ENCODE data around the gene CHST8. TPM values are rescaled to one million over a fixed set of nuclear protein-coding genes. Genes with fewer than 3 reads are reported as not detected.

CHST8 gene
- total RNA-seq, 1 donor from 2014 or later: 0.35 TPM

GRCh38 chr19:33686687-33687480 lies 65.1 kb downstream of the CHST8 start:
- no peaks in the 10 kb centered on the region for H3K4me1 Mint-ChIP-seq (ENCODE audit: unreplicated experiment)
- H3K27me3 Mint-ChIP-seq (ENCODE audit: unreplicated experiment): peaks cover 2% of the 10 kb centered on the region
- no peak for TF ChIP-seq CTCF (IDR thresholded peaks at IDR 0.05)
- H3K36me3 Mint-ChIP-seq (ENCODE audit: unreplicated experiment): no peaks in the 10 kb centered on the region
- H3K4me3 Mint-ChIP-seq (ENCODE audit: unreplicated experiment): no peak overlapping the region
- H3K9me3 Mint-ChIP-seq (ENCODE audit: unreplicated experiment): no peaks in the 10 kb centered on the region
- DNase-seq (ENCODE audit: extremely low spot score, unreplicated experiment): no peak
- H3K27ac Mint-ChIP-seq (ENCODE audit: unreplicated experiment): no peak overlapping the region

- TF ChIP-seq CTCF (IDR thresholded peaks at IDR 0.05): no peak
- Mint-ChIP-seq H3K27me3 (ENCODE audit: unreplicated experiment) (peaks cover 2% of the 10 kb centered on the region), H3K9me3 (ENCODE audit: unreplicated experiment) (no peaks in the 10 kb centered on the region), H3K27ac (ENCODE audit: unreplicated experiment) (no peak overlapping the region), H3K36me3 (ENCODE audit: unreplicated experiment) (no peaks in the 10 kb centered on the region), H3K4me3 (ENCODE audit: unreplicated experiment) (no peak overlapping the region), H3K4me1 (ENCODE audit: unreplicated experiment) (no peaks in the 10 kb centered on the region)
- no peak for DNase-seq (ENCODE audit: extremely low spot score, unreplicated experiment)
Observed at GRCh38 chr19:33687481-33688170, 65.9 kb downstream of the CHST8 start.

GRCh38 chr19:33688171-33688992 lies 66.6 kb downstream of the CHST8 start:
- H3K9me3 Mint-ChIP-seq (ENCODE audit: unreplicated experiment): no peaks in the 10 kb centered on the region
- DNase-seq (ENCODE audit: extremely low spot score, unreplicated experiment): no peak
- H3K27me3 Mint-ChIP-seq (ENCODE audit: unreplicated experiment): peaks cover 2% of the 10 kb centered on the region
- TF ChIP-seq CTCF (IDR thresholded peaks at IDR 0.05): no peak
- H3K36me3 Mint-ChIP-seq (ENCODE audit: unreplicated experiment): no peaks in the 10 kb centered on the region
- H3K4me3 Mint-ChIP-seq (ENCODE audit: unreplicated experiment): no peak overlapping the region
- no peaks in the 10 kb centered on the region for H3K4me1 Mint-ChIP-seq (ENCODE audit: unreplicated experiment)
- H3K27ac Mint-ChIP-seq (ENCODE audit: unreplicated experiment): no peak overlapping the region

GRCh38 chr19:33689138-33689746 lies 67.5 kb downstream of the CHST8 start:
- peaks cover 2% of the 10 kb centered on the region for H3K27me3 Mint-ChIP-seq (ENCODE audit: unreplicated experiment)
- no peaks in the 10 kb centered on the region for H3K4me1 Mint-ChIP-seq (ENCODE audit: unreplicated experiment)
- H3K9me3 Mint-ChIP-seq (ENCODE audit: unreplicated experiment): no peaks in the 10 kb centered on the region
- TF ChIP-seq CTCF (IDR thresholded peaks at IDR 0.05): no peak
- H3K36me3 Mint-ChIP-seq (ENCODE audit: unreplicated experiment): no peaks in the 10 kb centered on the region
- no peak for DNase-seq (ENCODE audit: extremely low spot score, unreplicated experiment)
- no peak overlapping the region for H3K4me3 Mint-ChIP-seq (ENCODE audit: unreplicated experiment)
- H3K27ac Mint-ChIP-seq (ENCODE audit: unreplicated experiment): no peak overlapping the region
